BE2C (cell line): Measurements from ENCODE around the gene CHD8.
"Not testable (repeated sequence)": the region's sequence is repeated elsewhere in the genome, so short reads cannot be mapped to it uniquely, and the experiment has no call there.

Experiments
- DNase-seq: peaks from one replicate; pipeline ENCODE4 v3.0.0-alpha.2; 2020
- H3K27me3 ChIP-seq: fragments of 250-450 bp; sonication (Bioruptor Pico); 2 replicates; pipeline ENCODE4 v1.5.1; 2020; ENCODE audit warnings: mild to moderate bottlenecking
- H3K36me3 ChIP-seq: fragments of 250-450 bp; sonication (Bioruptor Pico); 2 replicates; pipeline ENCODE4 v1.5.1; 2020; ENCODE audit warnings: mild to moderate bottlenecking
- H3K4me1 ChIP-seq: fragments of 250-450 bp; sonication (Bioruptor Pico); 2 replicates; pipeline ENCODE4 v1.5.1; 2020
- H3K4me3 ChIP-seq: 2 replicates; pipeline ENCODE4 v1.5.1; 2011; ENCODE audit warnings: low read depth, low read length
- H3K9me3 ChIP-seq: fragments of 250-450 bp; sonication (Bioruptor Pico); 2 replicates; pipeline ENCODE4 v1.5.1; 2020
- CTCF ChIP-seq: IDR thresholded peaks from 2 replicates; pipeline ENCODE4 v1.5.1; 2012; ENCODE audit warnings: mild to moderate bottlenecking, low read depth, low read length

Gene CHD8

GRCh38 chr14:21475767-21476522 is 20.0 kb upstream of the CHD8 start:
- no peaks in the 10 kb centered on the region; the same call in 1 of the 2 replicates for H3K36me3 ChIP-seq
- peak overlapping the region; percentile 95 for H3K4me3 ChIP-seq
- TF ChIP-seq CTCF, result no peak
- H3K27me3 ChIP-seq, result no peaks in the 10 kb centered on the region
- no peaks in the 10 kb centered on the region for H3K9me3 ChIP-seq
- no peak for DNase-seq
- no peaks in the 10 kb centered on the region for H3K4me1 ChIP-seq

GRCh38 chr14:21467616-21468015 is 11.7 kb upstream of the CHD8 start:
- DNase-seq, result no peak
- peaks cover 16% of the 10 kb centered on the region for H3K36me3 ChIP-seq

DNA sequence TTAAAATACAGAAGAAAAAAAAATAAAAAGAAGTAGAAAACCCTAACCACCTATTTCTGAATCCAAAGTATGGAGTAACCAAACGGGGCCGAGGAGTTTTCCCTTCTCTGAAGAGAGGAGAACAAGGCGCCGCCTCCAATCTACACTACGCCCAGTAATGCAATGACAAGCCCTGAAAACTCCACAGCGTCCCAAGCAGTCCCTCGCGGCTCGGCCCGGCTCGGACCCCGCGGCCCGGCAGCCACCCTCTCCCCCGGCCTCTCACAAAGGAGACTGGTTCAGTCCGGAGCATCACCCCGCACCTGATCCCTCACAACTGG is 371 bp downstream of the CHD8 start:
- Histone ChIP-seq H3K4me3 (peak overlapping the region; percentile 98), H3K27me3 (no peaks in the 10 kb centered on the region), H3K9me3 (no peaks in the 10 kb centered on the region), H3K4me1 (no peaks in the 10 kb centered on the region), H3K36me3 (no peaks in the 10 kb centered on the region)
- no peak for DNase-seq
- TF ChIP-seq CTCF, result no peak

More at GRCh38 chr14:21467616-21468015, 11.7 kb upstream of the CHD8 start:
- TF ChIP-seq CTCF, result no peak
- H3K4me1 ChIP-seq, result no peaks in the 10 kb centered on the region
- H3K27me3 ChIP-seq, result no peaks in the 10 kb centered on the region
- H3K9me3 ChIP-seq, result no peaks in the 10 kb centered on the region
- no peak overlapping the region for H3K4me3 ChIP-seq

- H3K4me3 ChIP-seq, result peak overlapping the region; percentile 98
- H3K36me3 ChIP-seq, result no peaks in the 10 kb centered on the region
- no peaks in the 10 kb centered on the region for H3K4me1 ChIP-seq
- H3K27me3 ChIP-seq, result no peaks in the 10 kb centered on the region
- no peaks in the 10 kb centered on the region for H3K9me3 ChIP-seq
- DNase-seq, result no peak
- no peak for TF ChIP-seq CTCF
Measured at GRCh38 chr14:21454843-21455544, 929 bp downstream of the CHD8 start.

GRCh38 chr14:21449899-21450216 is 6.1 kb downstream of the CHD8 start:
- Histone ChIP-seq H3K4me1 (no peaks in the 10 kb centered on the region), H3K4me3 (no peak overlapping the region), H3K9me3 (no peaks in the 10 kb centered on the region), H3K36me3 (no peaks in the 10 kb centered on the region; the same call in 1 of the 2 replicates), H3K27me3 (no peaks in the 10 kb centered on the region)
- DNase-seq, result no peak
- no peak for TF ChIP-seq CTCF

DNA sequence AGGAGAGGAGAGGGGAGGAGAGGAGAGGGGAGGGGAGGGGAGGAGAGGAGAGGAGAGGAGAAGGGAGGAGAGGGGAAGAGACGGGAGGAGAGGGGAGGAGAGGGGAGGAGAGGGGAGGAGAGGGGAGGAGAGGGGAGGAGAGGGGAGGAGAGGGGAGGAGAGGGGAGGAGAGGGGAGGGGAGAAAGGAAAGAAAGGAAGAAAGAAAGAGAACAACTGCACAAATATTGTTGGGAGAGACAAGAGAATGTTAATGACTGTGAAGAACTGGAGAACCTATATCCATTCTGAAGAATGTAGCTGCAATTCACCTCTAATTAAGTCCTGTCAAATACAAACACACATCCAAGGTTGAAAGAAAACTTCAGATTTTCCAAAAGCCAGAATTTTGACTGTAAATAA is 13.3 kb downstream of the CHD8 start:
- not testable (repeated sequence) for H3K36me3 ChIP-seq, H3K4me1 ChIP-seq

More for the DNA sequence above, 13.3 kb downstream of the CHD8 start:
- not testable (repeated sequence) for DNase-seq, H3K27me3 ChIP-seq, H3K4me3 ChIP-seq, H3K9me3 ChIP-seq
